CD14-positive monocyte (primary cell): ENCODE data around the gene TCAIM. TPM values are rescaled to one million over a fixed set of nuclear protein-coding genes. Genes with fewer than 3 reads are reported as not detected.
"Not testable (repeated sequence)": the region's sequence is repeated elsewhere in the genome, so short reads cannot be mapped to it uniquely, and the experiment has no call there.

Experiments used
- DNase-seq, 3 donors: peaks; one replicate each; pipeline ENCODE4 v3.0.0-alpha.2; 2011 to 2022
- H2AFZ ChIP-seq: 2 replicates; pipeline ENCODE4 v1.6.0; 2012; ENCODE audit warnings: mild to moderate bottlenecking, low read depth, low read length, inconsistent platforms; ENCODE audit not compliant: insufficient read depth, poor library complexity, severe bottlenecking
- H3K27ac ChIP-seq, 2 donors: 1 replicate in 1 of 2; 2 replicates in 1 of 2; pipeline ENCODE4 v1.5.1; 2012 to 2013; ENCODE audit warnings: low read length in 2 of 2, control low read depth in 1 of 2, inconsistent platforms in 1 of 2, low read depth in 1 of 2, mild to moderate bottlenecking in 1 of 2
- H3K27me3 ChIP-seq, 2 donors: one replicate each; pipeline versions ENCODE4 v1.6.0 to v1.6.1; 2011 to 2013; ENCODE audit warnings: low read length in 2 of 2; ENCODE audit not compliant: control insufficient read depth in 2 of 2, insufficient read depth in 2 of 2
- H3K36me3 ChIP-seq, 2 donors: replicated peaks in 1 of 2; 1 replicate in 1 of 2; 2 replicates in 1 of 2; pipeline versions ENCODE4 v1.5.1 to v1.6.1; 2012 to 2013; ENCODE audit warnings: low read length in 2 of 2, control low read depth in 1 of 2, inconsistent platforms in 1 of 2, mild to moderate bottlenecking in 1 of 2; ENCODE audit not compliant: insufficient read depth in 2 of 2, control insufficient read depth in 1 of 2
- H3K4me1 ChIP-seq, 2 donors: 1 replicate in 1 of 2; 2 replicates in 1 of 2; pipeline versions ENCODE4 v1.5.1 to v1.6.1; 2012 to 2013; ENCODE audit warnings: low read length in 2 of 2, control low read depth in 1 of 2, inconsistent platforms in 1 of 2, mild to moderate bottlenecking in 1 of 2, moderate library complexity in 1 of 2; ENCODE audit not compliant: insufficient read depth in 2 of 2, control insufficient read depth in 1 of 2
- H3K4me2 ChIP-seq: replicated peaks from 2 replicates; pipeline ENCODE3; 2012; ENCODE audit warnings: low read length, moderate library complexity, mild to moderate bottlenecking; ENCODE audit not compliant: poor library complexity, severe bottlenecking; ENCODE audit errors: extremely low read depth
- H3K4me3 ChIP-seq, 3 experiments: fragments of 200-600 bp in 1 of 3; sonication (generic) in 1 of 3; replicated peaks in 1 of 3; 1 replicate in 2 of 3; 2 replicates in 1 of 3; pipeline ENCODE4 v1.5.1; 2011 to 2013; ENCODE audit warnings: low read length in 3 of 3, mild to moderate bottlenecking in 3 of 3, control low read depth in 2 of 3, low read depth in 2 of 3, inconsistent platforms in 1 of 3, moderate library complexity in 1 of 3
- H3K79me2 ChIP-seq: 2 replicates; pipeline ENCODE4 v1.6.0; 2012; ENCODE audit warnings: mild to moderate bottlenecking, control low read depth, inconsistent platforms, low read length, moderate library complexity; ENCODE audit not compliant: insufficient read depth
- H3K9ac ChIP-seq: 2 replicates; pipeline ENCODE4 v1.6.0; 2017; ENCODE audit warnings: low read length, mild to moderate bottlenecking; ENCODE audit not compliant: insufficient read depth, poor library complexity, severe bottlenecking
- H3K9me3 ChIP-seq, 2 donors: replicated peaks in 1 of 2; 1 replicate in 1 of 2; 2 replicates in 1 of 2; pipeline versions ENCODE4 v1.5.1 to v1.6.1; 2012 to 2013; ENCODE audit warnings: low read length in 2 of 2, control low read depth in 1 of 2; ENCODE audit not compliant: control insufficient read depth in 1 of 2, insufficient read depth in 1 of 2
- H4K20me1 ChIP-seq: 2 replicates; pipeline ENCODE4 v1.6.0; 2012; ENCODE audit warnings: mild to moderate bottlenecking, low read length, control low read depth, moderate library complexity; ENCODE audit not compliant: insufficient read depth
- H3K27ac Mint-ChIP-seq, 7 donors: one replicate each; pipeline ENCODE4 v1.8.0; 2020; ENCODE audit warnings: mild to moderate bottlenecking in 7 of 7, mixed read lengths in 7 of 7, moderate library complexity in 6 of 7, inconsistent platforms in 2 of 7
- H3K27me3 Mint-ChIP-seq, 3 donors: one replicate each; pipeline ENCODE4 v1.8.0; 2021 to 2022; ENCODE audit warnings: low read depth in 3 of 3, mild to moderate bottlenecking in 3 of 3, mixed read lengths in 3 of 3, moderate library complexity in 3 of 3, inconsistent platforms in 1 of 3
- H3K36me3 Mint-ChIP-seq, 2 donors: one replicate each; pipeline ENCODE4 v1.8.0; 2020; ENCODE audit warnings: mixed read lengths in 2 of 2, inconsistent platforms in 1 of 2, mild to moderate bottlenecking in 1 of 2
- H3K4me1 Mint-ChIP-seq: one replicate; pipeline ENCODE4 v1.8.0; 2020; ENCODE audit warnings: mild to moderate bottlenecking, mixed read lengths
- H3K4me3 Mint-ChIP-seq, 2 donors: one replicate each; pipeline ENCODE4 v1.8.0; 2020; ENCODE audit warnings: mild to moderate bottlenecking in 2 of 2, mixed read lengths in 2 of 2, moderate library complexity in 1 of 2
- H3K9me3 Mint-ChIP-seq, 7 donors: one replicate each; pipeline ENCODE4 v1.8.0; 2020 to 2022; ENCODE audit warnings: mixed read lengths in 7 of 7, mild to moderate bottlenecking in 6 of 7, moderate library complexity in 6 of 7, inconsistent platforms in 2 of 7
- WGBS: methylation state at CpG from one replicate; pipeline ENCODE4 v1.1.5; 2013; ENCODE audit warnings: missing lambda C conversion rate; ENCODE audit not compliant: insufficient coverage; 5-methylcytosine and 5-hydroxymethylcytosine counted together
- intact Hi-C, 2 donors: fragments of 100-400 bp; cut with micrococcal nuclease; formaldehyde crosslinking; loops; one replicate each; pipeline versions ENCODE4 v1.15.0 to v1.15.1; 2023
- polyA plus RNA-seq, 3 donors: library from polyadenylated mRNA; depleted of rRNA in 1 of 3; unstranded in 2 of 3; stranded (reverse) in 1 of 3; fragments of 300-500 nt in 2 of 3; fragments of >200 nt in 1 of 3; fragmentation: Illumina TruSeq in 2 of 3; gene quantifications; 1 replicate in 2 of 3; 2 replicates in 1 of 3; pipeline ENCODE4 v1.2.3, GENCODE V29; 2012 to 2021
- TF ChIP-seq, protein P1 (sequence below): fragments of 200-600 bp; IDR thresholded peaks from one replicate; pipeline ENCODE4 v1.8.0; 2022; ENCODE audit warnings: antibody characterized with exemption, mild to moderate bottlenecking

The TCAIM gene
- polyA plus RNA-seq, 3 donors, result 9.1 to 26.7 (median 20.0) TPM

DNA sequence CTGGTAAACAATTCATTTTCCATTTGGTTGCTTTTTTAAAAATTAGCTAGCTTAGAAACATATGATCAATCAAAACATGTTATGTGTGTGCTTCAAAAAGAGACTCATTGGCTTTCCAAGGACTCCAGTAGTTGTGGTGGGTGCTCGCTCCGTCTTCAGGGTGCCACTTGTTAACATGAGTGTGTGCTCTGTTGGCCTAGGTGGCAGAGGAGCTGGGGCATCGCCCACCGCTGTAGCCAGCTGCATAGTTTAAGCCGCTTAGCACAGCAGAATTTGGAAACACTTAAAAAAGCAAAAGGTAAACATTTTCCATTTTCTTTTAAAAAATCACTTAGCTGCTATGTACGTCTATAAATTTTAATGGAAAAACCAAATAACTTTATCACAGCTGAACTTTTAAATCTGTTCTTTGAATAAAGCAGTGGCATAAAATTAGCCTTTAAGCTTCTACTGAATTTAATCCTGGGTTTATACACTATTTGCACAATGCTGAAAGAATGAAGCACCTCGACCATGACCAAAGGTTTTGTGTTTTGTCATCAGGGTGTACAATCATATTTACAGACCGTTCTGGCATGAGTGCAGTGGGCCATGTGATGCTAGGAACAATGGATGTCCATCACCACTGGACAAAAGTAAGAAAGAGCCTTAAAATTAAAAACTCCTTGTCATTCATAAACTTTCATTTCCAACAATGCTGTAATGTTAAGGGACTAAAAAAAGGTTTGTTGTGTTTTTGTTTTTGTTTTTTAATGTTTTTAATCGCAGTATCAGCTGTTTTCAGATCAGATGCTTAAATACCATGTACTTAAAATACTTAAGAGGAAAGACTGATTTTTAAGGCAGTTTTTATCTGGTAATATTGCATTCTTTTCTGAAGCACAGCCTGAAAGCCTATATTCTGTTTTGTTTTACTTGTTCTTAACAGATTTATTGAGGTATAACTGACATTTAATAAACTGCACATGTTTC lies 57.9 kb downstream of the TCAIM start:
- H3K9ac ChIP-seq, result no peak overlapping the region
- peaks cover 8 to 23% of the 10 kb centered on the region in 2 donors for H3K36me3 ChIP-seq
- TF ChIP-seq, protein P1, sequence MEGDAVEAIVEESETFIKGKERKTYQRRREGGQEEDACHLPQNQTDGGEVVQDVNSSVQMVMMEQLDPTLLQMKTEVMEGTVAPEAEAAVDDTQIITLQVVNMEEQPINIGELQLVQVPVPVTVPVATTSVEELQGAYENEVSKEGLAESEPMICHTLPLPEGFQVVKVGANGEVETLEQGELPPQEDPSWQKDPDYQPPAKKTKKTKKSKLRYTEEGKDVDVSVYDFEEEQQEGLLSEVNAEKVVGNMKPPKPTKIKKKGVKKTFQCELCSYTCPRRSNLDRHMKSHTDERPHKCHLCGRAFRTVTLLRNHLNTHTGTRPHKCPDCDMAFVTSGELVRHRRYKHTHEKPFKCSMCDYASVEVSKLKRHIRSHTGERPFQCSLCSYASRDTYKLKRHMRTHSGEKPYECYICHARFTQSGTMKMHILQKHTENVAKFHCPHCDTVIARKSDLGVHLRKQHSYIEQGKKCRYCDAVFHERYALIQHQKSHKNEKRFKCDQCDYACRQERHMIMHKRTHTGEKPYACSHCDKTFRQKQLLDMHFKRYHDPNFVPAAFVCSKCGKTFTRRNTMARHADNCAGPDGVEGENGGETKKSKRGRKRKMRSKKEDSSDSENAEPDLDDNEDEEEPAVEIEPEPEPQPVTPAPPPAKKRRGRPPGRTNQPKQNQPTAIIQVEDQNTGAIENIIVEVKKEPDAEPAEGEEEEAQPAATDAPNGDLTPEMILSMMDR, result no peak
- no peaks in the 10 kb centered on the region for H3K27me3 Mint-ChIP-seq
- H3K4me2 ChIP-seq, result no peak overlapping the region
- no peak overlapping the region for H2AFZ ChIP-seq
- H3K4me1 Mint-ChIP-seq, result no peaks in the 10 kb centered on the region
- no peak for DNase-seq
- H4K20me1 ChIP-seq, result no peaks in the 10 kb centered on the region
- H3K4me3 Mint-ChIP-seq, result no peak overlapping the region
- H3K79me2 ChIP-seq, result no peaks in the 10 kb centered on the region
- H3K9me3 ChIP-seq, result no peaks in the 10 kb centered on the region
- no peak overlapping the region for H3K27ac ChIP-seq
- peaks cover 11 to 25% of the 10 kb centered on the region in 2 donors for H3K36me3 Mint-ChIP-seq
- 100% methylated on average over 3 of the region's 9 CpGs for WGBS
- intact Hi-C loops, result no loop called here
- H3K27me3 ChIP-seq, result no peaks in the 10 kb centered on the region
- no peaks in the 10 kb centered on the region for H3K4me1 ChIP-seq
- peaks cover 0 to 6% (median 0%) of the 10 kb centered on the region in 7 donors for H3K9me3 Mint-ChIP-seq
- H3K4me3 ChIP-seq, result no peak overlapping the region
- peak overlapping the region in 2 of 7 donors; percentile 10 to 42 for H3K27ac Mint-ChIP-seq

DNA sequence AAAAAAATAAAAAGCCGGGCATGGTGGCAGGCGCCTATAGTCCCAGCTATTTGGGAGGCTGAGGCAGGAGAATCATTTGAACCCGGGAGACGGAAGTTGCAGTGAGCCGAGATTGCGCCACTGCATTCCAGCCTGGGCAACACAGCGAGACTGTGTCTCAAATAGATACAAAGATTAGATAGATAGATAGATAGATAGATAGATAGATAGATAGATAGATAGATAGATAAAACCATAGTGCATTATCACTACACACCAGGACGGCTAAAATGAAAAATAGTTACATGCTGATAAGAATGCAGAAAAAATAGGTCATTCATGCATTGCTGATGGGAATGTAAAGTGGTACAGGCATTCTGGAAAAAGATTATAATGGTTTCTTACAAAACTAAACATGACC lies 59.7 kb downstream of the TCAIM start:
- peaks cover 8 to 25% of the 10 kb centered on the region in 2 donors for H3K36me3 ChIP-seq
- Mint-ChIP-seq H3K36me3 (peaks cover 11 to 32% of the 10 kb centered on the region in 2 donors), H3K27ac (peak overlapping the region in 1 of 7 donors; percentile 77)
- H2AFZ ChIP-seq, H3K79me2 ChIP-seq, H3K9me3 ChIP-seq, H3K4me1 Mint-ChIP-seq, H3K4me1 ChIP-seq, H3K27me3 Mint-ChIP-seq, H3K9me3 Mint-ChIP-seq, H4K20me1 ChIP-seq, H3K4me2 ChIP-seq, DNase-seq, H3K4me3 ChIP-seq, H3K27ac ChIP-seq, intact Hi-C loops, H3K9ac ChIP-seq, H3K27me3 ChIP-seq, H3K4me3 Mint-ChIP-seq: not testable (repeated sequence)
- WGBS, result 94% methylated on average over 4 of the region's 8 CpGs
